GM23338 (cell line): Measurements from ENCODE around the gene SYVN1.

Experiments
- CTCF ChIP-seq, 2 experiments: fragments of 200-600 bp in 1 of 2; sonication (generic) in 1 of 2; conservative IDR thresholded peaks; 2 replicates each; pipeline versions ENCODE4 v1.5.1 to v1.6.1; 2016 to 2017; ENCODE audit warnings: antibody characterized with exemption in 2 of 2, low read depth in 2 of 2, mild to moderate bottlenecking in 2 of 2, moderate library complexity in 1 of 2
- EZH2 ChIP-seq: fragments of 200-600 bp; sonication (generic); IDR thresholded peaks from one replicate; pipeline ENCODE4 v1.8.0; 2017; ENCODE audit warnings: antibody characterized with exemption, mild to moderate bottlenecking, low read depth; ENCODE audit not compliant: unreplicated experiment
- EZH2phosphoT487 ChIP-seq: fragments of 200-600 bp; sonication (generic); IDR thresholded peaks from one replicate; pipeline ENCODE4 v1.8.1; 2018; ENCODE audit warnings: antibody characterized with exemption; ENCODE audit not compliant: unreplicated experiment
- JUNB ChIP-seq: IDR thresholded peaks from one replicate; pipeline ENCODE4 v1.6.1; 2016; ENCODE audit warnings: antibody characterized with exemption; ENCODE audit not compliant: unreplicated experiment
- ZNF114 ChIP-seq: fragments of 250-450 bp; sonication (Bioruptor Pico); IDR thresholded peaks from 2 replicates; pipeline ENCODE4 v1.5.0; 2020; ENCODE audit warnings: mild to moderate bottlenecking, moderate library complexity

GRCh38 chr11:65163684-65164083, 29.4 kb upstream of the SYVN1 start:
- TF ChIP-seq EZH2 (no peak), CTCF (conservative IDR thresholded peaks at IDR 0.05; ENCODE audit: low read depth in 2 of 2) (no peak), JUNB (no peak), ZNF114 (CRISPR knock-in tag) (no peak), EZH2phosphoT487 (no peak)
